Measurements from ENCODE around the gene PPP3R2. TPM values are rescaled to one million over a fixed set of nuclear protein-coding genes. Genes with fewer than 3 reads are reported as not detected.

Gene PPP3R2, protein sequence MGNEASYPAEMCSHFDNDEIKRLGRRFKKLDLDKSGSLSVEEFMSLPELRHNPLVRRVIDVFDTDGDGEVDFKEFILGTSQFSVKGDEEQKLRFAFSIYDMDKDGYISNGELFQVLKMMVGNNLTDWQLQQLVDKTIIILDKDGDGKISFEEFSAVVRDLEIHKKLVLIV
- not detected in 2 replicates for total RNA-seq

DNA sequence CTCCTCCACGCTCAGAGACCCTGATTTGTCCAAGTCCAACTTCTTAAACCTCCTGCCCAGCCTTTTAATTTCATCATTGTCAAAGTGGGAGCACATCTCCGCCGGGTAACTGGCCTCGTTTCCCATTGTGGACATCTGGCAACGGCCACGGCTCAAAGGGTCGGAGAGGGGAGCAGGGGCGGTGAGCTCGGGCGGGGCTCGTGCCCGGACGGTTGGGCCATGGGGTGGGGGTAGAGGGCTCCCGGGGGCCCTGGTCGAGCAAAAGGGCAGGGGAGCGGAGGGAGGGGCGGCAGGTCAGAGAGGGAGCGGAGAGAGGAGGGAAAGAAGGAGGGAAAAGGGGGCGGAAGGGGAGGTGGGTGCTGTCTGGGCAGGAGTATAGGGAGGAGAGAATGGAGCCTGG lies at the start of gene PPP3R2:
Gene PPP3R2, minus strand, starts transcription at position 174 of the 400 bp plus-strand sequence. Its CDS starts 48 bp downstream, at position 126.
- no peak within 1 kb of the TSS for H3K4me3 Mint-ChIP-seq
- H3K36me3 Mint-ChIP-seq (ENCODE audit: low read depth): no peaks in the 10 kb centered on the region
- H3K27me3 Mint-ChIP-seq (ENCODE audit: insufficient read depth): peaks cover 11% of the 10 kb centered on the region
- H3K4me1 Mint-ChIP-seq (ENCODE audit: low read depth): no peaks in the 10 kb centered on the region
- H3K27ac Mint-ChIP-seq: no peak within 1 kb of the TSS
- H3K9me3 Mint-ChIP-seq: no peaks in the 10 kb centered on the region
- intact Hi-C loops (cut with micrococcal nuclease): no loop called here
- DNase-seq (ENCODE audit: low spot score): no peak

- Mint-ChIP-seq H3K36me3 (ENCODE audit: low read depth) (no peaks in the 10 kb centered on the region), H3K4me3 (no peak overlapping the region), H3K27me3 (ENCODE audit: insufficient read depth) (no peaks in the 10 kb centered on the region), H3K9me3 (no peaks in the 10 kb centered on the region), H3K4me1 (ENCODE audit: low read depth) (no peaks in the 10 kb centered on the region), H3K27ac (no peak overlapping the region)
- DNase-seq (ENCODE audit: low spot score): no peak
- intact Hi-C loops (cut with micrococcal nuclease): no loop called here
These were observed 45.3 kb upstream of the PPP3R2 start for GRCh38 chr9:101639785-101640665.

DNA sequence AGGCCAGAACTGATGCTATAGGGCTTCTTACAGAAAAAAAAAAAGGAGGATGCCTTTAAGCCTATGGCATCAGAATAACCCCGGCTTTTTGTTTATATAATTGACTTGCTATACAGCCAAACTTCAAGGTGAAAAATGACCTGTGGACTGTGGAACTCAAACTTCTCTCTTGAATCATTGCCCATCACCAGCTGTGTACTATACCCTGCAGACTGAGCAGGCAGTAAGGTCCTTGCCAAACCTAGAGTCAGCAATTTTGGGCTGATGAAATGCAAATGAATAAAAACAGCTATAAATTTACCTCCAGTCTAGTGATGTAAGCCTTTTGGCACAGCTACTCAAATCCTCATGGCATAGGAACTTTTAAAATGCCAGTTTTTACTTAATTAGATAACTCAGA lies 44.5 kb upstream of the PPP3R2 start:
- DNase-seq (ENCODE audit: low spot score): no peak
- intact Hi-C loops (cut with micrococcal nuclease): no loop called here
- no peak overlapping the region for H3K4me3 Mint-ChIP-seq
- no peaks in the 10 kb centered on the region for H3K36me3 Mint-ChIP-seq (ENCODE audit: low read depth)
- H3K4me1 Mint-ChIP-seq (ENCODE audit: low read depth): no peaks in the 10 kb centered on the region
- H3K27ac Mint-ChIP-seq: no peak overlapping the region
- no peaks in the 10 kb centered on the region for H3K27me3 Mint-ChIP-seq (ENCODE audit: insufficient read depth)
- H3K9me3 Mint-ChIP-seq: no peaks in the 10 kb centered on the region

DNA sequence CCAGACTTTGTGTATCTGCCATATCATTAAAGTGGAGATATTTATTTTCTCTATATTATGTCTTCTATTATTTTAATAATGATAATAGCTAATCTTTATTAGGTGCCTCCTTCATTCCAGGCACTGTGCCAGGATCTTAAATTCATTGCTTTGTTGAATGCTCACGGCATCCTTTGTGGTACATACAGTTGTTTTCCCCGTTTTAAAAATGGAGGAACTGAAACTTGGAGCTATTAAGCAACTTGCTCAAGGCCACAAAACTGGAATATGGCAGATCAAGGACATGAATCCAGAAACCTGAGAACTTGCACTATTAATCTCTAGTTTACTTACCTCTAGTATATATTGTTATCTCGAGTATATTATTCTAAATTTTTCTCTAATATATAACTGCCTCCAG lies 41.5 kb upstream of the PPP3R2 start:
- Mint-ChIP-seq H3K4me1 (ENCODE audit: low read depth) (no peaks in the 10 kb centered on the region), H3K36me3 (ENCODE audit: low read depth) (no peaks in the 10 kb centered on the region), H3K27ac (no peak overlapping the region), H3K4me3 (no peak overlapping the region), H3K27me3 (ENCODE audit: insufficient read depth) (no peaks in the 10 kb centered on the region), H3K9me3 (no peaks in the 10 kb centered on the region)
- no peak for DNase-seq (ENCODE audit: low spot score)
- intact Hi-C loops (cut with micrococcal nuclease): no loop called here

- Mint-ChIP-seq H3K9me3 (no peaks in the 10 kb centered on the region), H3K27me3 (ENCODE audit: insufficient read depth) (no peaks in the 10 kb centered on the region), H3K36me3 (ENCODE audit: low read depth) (no peaks in the 10 kb centered on the region), H3K4me1 (ENCODE audit: low read depth) (no peaks in the 10 kb centered on the region), H3K4me3 (no peak overlapping the region), H3K27ac (no peak overlapping the region)
- intact Hi-C loops (cut with micrococcal nuclease): no loop called here
- no peak for DNase-seq (ENCODE audit: low spot score)
These were observed 40.7 kb upstream of the PPP3R2 start for GRCh38 chr9:101635473-101635872.

DNA sequence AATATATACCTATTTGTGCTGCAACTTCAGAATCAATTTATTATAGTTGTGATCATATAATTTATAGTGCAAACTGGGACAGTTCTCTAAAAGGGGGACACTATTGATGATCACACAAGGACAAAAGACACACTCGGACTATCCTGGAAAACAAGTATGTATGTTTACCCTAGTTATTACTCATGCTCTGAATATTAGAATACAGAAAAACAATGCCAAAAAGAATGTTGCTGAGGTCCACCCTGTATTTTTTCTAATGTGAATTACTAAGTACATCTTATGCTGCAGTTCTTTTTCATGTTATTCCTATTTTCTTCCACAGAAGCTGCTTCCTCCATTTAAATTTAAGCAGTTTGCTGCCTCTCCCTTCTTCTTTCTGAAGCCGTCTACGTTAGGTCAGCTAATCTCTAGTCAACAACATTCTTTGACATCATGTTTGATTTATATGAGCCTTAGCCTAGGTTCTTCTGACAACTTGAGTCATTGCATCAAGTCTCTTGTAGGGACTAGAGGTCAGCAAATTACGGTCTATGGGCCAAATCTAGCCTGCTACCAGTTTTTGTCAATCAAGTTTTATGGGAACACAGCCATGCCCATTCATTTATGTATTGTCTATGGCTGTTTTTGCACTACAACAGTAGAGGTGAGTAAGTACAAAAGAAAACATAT lies 40.1 kb upstream of the PPP3R2 start:
- no peaks in the 10 kb centered on the region for H3K36me3 Mint-ChIP-seq (ENCODE audit: low read depth)
- no peak for DNase-seq (ENCODE audit: low spot score)
- no peak overlapping the region for H3K4me3 Mint-ChIP-seq
- H3K27me3 Mint-ChIP-seq (ENCODE audit: insufficient read depth): no peaks in the 10 kb centered on the region
- no peaks in the 10 kb centered on the region for H3K9me3 Mint-ChIP-seq
- intact Hi-C loops (cut with micrococcal nuclease): no loop called here
- no peak overlapping the region for H3K27ac Mint-ChIP-seq
- H3K4me1 Mint-ChIP-seq (ENCODE audit: low read depth): no peaks in the 10 kb centered on the region

DNA sequence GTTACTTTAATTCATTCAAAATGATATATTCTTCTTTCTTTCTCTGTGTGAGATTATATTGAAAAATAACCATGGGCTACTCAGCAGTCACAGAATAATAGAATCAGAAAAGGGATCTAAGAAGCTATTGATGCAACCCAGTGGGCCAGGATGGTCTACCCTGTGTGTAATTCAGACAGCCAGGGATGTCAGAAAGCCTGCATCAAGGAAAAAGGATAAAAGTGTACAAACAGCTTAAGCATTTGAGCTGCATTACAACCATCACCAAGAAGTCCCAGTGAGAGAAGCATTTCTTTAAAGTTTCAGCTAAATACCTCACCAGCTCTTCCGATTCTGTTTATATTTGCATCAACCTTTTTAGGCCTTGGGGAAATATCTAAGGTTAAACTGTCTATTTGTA lies 37.8 kb upstream of the PPP3R2 start:
- Mint-ChIP-seq H3K36me3 (ENCODE audit: low read depth) (no peaks in the 10 kb centered on the region), H3K9me3 (no peaks in the 10 kb centered on the region), H3K27ac (no peak overlapping the region), H3K27me3 (ENCODE audit: insufficient read depth) (no peaks in the 10 kb centered on the region), H3K4me1 (ENCODE audit: low read depth) (no peaks in the 10 kb centered on the region), H3K4me3 (no peak overlapping the region)
- DNase-seq (ENCODE audit: low spot score): no peak
- intact Hi-C loops (cut with micrococcal nuclease): no loop called here

DNA sequence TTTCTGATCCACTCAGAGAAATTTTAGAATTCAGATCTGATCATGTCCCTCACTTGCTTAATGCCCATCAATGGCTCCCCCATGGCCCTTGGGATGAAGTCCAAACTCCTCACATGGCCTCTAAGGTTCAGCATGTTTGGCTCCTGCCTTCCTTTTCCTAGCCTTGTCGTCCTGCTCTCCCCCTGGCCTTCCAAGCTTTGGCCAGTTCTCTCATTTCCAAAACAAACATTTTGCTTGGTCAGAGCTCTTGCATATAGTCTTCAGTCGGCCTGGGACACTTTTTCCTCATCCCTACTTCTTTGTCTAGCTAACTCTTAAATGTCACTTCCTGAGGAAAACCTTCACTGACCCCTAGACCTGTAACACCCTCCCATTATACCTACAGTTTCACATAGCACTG lies 37.1 kb upstream of the PPP3R2 start:
- no peak for DNase-seq (ENCODE audit: low spot score)

DNA sequence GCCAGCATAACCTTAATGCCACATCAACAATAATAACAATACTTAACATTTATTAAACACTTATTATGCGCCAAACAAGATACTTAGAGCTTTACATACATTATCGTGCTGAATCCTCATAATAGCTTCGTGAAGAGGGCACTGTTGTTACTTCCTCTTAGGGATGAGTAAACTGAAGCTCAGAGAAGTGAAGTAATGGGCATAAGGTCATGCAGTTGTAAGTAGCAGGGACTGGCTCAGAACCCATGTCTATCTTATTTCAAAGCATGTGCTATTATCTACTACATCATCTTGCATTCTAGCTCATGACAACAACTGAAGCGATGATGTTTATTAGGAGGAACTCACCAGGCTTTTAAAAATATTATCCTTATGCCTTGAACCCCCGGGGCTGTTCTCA lies 34.9 kb upstream of the PPP3R2 start:
- no peaks in the 10 kb centered on the region for H3K4me1 Mint-ChIP-seq (ENCODE audit: low read depth)
- no peak overlapping the region for H3K27ac Mint-ChIP-seq
- intact Hi-C loops (cut with micrococcal nuclease): no loop called here
- no peaks in the 10 kb centered on the region for H3K27me3 Mint-ChIP-seq (ENCODE audit: insufficient read depth)
- no peaks in the 10 kb centered on the region for H3K9me3 Mint-ChIP-seq
- H3K4me3 Mint-ChIP-seq: no peak overlapping the region
- no peaks in the 10 kb centered on the region for H3K36me3 Mint-ChIP-seq (ENCODE audit: low read depth)
- DNase-seq (ENCODE audit: low spot score): no peak

More for the DNA sequence above, 37.1 kb upstream of the PPP3R2 start:
- intact Hi-C loops (cut with micrococcal nuclease): no loop called here
- H3K4me3 Mint-ChIP-seq: no peak overlapping the region
- no peaks in the 10 kb centered on the region for H3K27me3 Mint-ChIP-seq (ENCODE audit: insufficient read depth)
- H3K4me1 Mint-ChIP-seq (ENCODE audit: low read depth): no peaks in the 10 kb centered on the region
- H3K36me3 Mint-ChIP-seq (ENCODE audit: low read depth): no peaks in the 10 kb centered on the region
- H3K27ac Mint-ChIP-seq: no peak overlapping the region
- no peaks in the 10 kb centered on the region for H3K9me3 Mint-ChIP-seq

- no peaks in the 10 kb centered on the region for H3K36me3 Mint-ChIP-seq (ENCODE audit: low read depth)
- H3K27me3 Mint-ChIP-seq (ENCODE audit: insufficient read depth): no peaks in the 10 kb centered on the region
- no peak for DNase-seq (ENCODE audit: low spot score)
- H3K27ac Mint-ChIP-seq: no peak overlapping the region
- H3K9me3 Mint-ChIP-seq: no peaks in the 10 kb centered on the region
- no peak overlapping the region for H3K4me3 Mint-ChIP-seq
- intact Hi-C loops (cut with micrococcal nuclease): no loop called here
- H3K4me1 Mint-ChIP-seq (ENCODE audit: low read depth): no peaks in the 10 kb centered on the region
These were observed 33.4 kb upstream of the PPP3R2 start for GRCh38 chr9:101628173-101628572.

DNA sequence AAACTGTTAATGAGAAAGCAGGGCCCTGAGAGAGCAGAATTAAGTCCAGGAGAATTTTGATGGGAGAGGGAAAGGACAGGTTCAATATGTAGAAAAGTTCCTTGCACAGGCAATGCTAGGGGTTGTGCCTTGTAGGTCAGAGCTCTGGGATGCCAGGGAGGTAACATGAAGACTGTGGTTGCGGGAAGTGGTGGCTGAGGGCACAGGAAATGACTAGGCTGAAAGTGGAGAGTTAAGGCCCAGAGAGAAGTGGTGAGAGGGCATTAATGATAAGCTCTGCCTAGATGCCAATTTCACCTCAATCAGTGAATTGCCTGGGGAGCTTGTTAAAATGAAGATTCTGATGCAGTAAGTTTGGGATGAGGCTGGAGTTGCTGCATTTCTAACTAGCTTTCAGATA lies 31.5 kb upstream of the PPP3R2 start:
- no peaks in the 10 kb centered on the region for H3K4me1 Mint-ChIP-seq (ENCODE audit: low read depth)
- H3K36me3 Mint-ChIP-seq (ENCODE audit: low read depth): no peaks in the 10 kb centered on the region
- H3K4me3 Mint-ChIP-seq: no peak overlapping the region
- H3K27me3 Mint-ChIP-seq (ENCODE audit: insufficient read depth): no peaks in the 10 kb centered on the region
- no peaks in the 10 kb centered on the region for H3K9me3 Mint-ChIP-seq
- intact Hi-C loops (cut with micrococcal nuclease): no loop called here
- H3K27ac Mint-ChIP-seq: no peak overlapping the region
- DNase-seq (ENCODE audit: low spot score): no peak

GRCh38 chr9:101625876-101626275 lies 31.1 kb upstream of the PPP3R2 start:
- H3K27me3 Mint-ChIP-seq (ENCODE audit: insufficient read depth): no peaks in the 10 kb centered on the region
- H3K36me3 Mint-ChIP-seq (ENCODE audit: low read depth): no peaks in the 10 kb centered on the region
- intact Hi-C loops (cut with micrococcal nuclease): no loop called here
- no peaks in the 10 kb centered on the region for H3K9me3 Mint-ChIP-seq
- no peak overlapping the region for H3K4me3 Mint-ChIP-seq
- DNase-seq (ENCODE audit: low spot score): no peak
- H3K27ac Mint-ChIP-seq: no peak overlapping the region
- H3K4me1 Mint-ChIP-seq (ENCODE audit: low read depth): no peaks in the 10 kb centered on the region

- H3K27me3 Mint-ChIP-seq (ENCODE audit: insufficient read depth): no peaks in the 10 kb centered on the region
- no peak for DNase-seq (ENCODE audit: low spot score)
- H3K9me3 Mint-ChIP-seq: no peaks in the 10 kb centered on the region
- H3K27ac Mint-ChIP-seq: no peak overlapping the region
- H3K36me3 Mint-ChIP-seq (ENCODE audit: low read depth): no peaks in the 10 kb centered on the region
- intact Hi-C loops (cut with micrococcal nuclease): no loop called here
- no peaks in the 10 kb centered on the region for H3K4me1 Mint-ChIP-seq (ENCODE audit: low read depth)
- no peak overlapping the region for H3K4me3 Mint-ChIP-seq
These were observed 25.7 kb upstream of the PPP3R2 start for GRCh38 chr9:101620452-101620851.

Measured in activated T-helper 1 cell treated with anti-CD3 and anti-CD28 coated beads, Interleukin-12 subunit alpha, Interleukin-12 subunit beta, Interleukin-2, Interleukin-4 antibody, amounts not matched to agents 30 ng/mL and 10 ng/mL and 1 ng/mL, durations not matched to agents 14 hours and 24 hours and 36 hours (primary cell).